C4-2B (cell line): ENCODE results near the gene EFNB1.

Experiments
- ZFX ChIP-seq: fragments of 450-650 bp; IDR thresholded peaks from 2 replicates; pipeline ENCODE4 v1.6.1; 2017
- TF ChIP-seq, protein P1 (sequence below): fragments of 450-650 bp; conservative IDR thresholded peaks from 2 replicates; pipeline ENCODE4 v1.5.1; 2017; ENCODE audit warnings: mild to moderate bottlenecking

DNA sequence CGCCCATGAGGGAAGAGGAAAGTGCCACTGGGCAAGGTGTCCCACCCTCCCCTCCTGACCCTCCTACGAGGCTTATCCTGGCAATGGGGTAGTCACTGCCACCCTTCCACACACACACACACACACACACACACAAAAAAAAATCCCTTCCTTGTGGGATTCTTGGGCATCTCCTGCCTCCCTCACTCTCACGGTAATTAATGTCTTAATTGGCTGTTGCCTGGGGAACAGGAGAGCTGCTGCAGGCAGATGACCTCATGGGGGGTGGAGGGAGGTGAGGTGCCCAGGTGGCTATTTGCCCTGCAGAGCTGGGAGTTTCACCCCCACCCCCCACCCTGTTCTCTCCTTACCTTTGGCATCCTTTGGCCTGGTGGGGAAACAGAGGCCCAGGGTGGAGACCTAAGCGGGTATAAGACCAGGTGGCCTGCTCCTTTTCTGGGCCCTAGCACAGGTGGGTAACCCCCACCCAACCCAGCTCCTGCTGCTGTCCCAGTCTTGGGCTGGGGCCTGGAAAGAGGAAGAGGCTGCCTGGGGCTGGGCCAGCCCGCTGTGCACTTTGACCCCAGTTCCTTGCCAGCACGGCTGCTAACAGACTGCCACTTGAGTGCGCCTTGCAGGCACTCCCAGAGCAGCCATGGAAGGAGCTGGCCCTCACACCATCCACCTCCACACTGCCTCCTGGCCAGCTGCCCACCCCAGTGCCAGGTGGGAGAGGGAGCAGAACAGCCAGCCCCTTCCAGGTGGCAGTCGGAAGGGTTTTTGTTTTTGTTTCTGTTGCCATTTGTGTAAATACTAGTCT is 12.6 kb downstream of the EFNB1 start:
- TF ChIP-seq, protein P1, sequence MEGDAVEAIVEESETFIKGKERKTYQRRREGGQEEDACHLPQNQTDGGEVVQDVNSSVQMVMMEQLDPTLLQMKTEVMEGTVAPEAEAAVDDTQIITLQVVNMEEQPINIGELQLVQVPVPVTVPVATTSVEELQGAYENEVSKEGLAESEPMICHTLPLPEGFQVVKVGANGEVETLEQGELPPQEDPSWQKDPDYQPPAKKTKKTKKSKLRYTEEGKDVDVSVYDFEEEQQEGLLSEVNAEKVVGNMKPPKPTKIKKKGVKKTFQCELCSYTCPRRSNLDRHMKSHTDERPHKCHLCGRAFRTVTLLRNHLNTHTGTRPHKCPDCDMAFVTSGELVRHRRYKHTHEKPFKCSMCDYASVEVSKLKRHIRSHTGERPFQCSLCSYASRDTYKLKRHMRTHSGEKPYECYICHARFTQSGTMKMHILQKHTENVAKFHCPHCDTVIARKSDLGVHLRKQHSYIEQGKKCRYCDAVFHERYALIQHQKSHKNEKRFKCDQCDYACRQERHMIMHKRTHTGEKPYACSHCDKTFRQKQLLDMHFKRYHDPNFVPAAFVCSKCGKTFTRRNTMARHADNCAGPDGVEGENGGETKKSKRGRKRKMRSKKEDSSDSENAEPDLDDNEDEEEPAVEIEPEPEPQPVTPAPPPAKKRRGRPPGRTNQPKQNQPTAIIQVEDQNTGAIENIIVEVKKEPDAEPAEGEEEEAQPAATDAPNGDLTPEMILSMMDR, result no peak
- TF ChIP-seq ZFX, result no peak
